CD4-positive, alpha-beta T cell treated with Interleukin-10 for 1 hour (primary cell): ENCODE results near the gene TLE3.
A peak's percentile ranks its signal among the peaks of the same experiment; 100 is the strongest.

ENCODE experiments used
- DNase-seq: peaks from one replicate; pipeline ENCODE4 v3.0.0-alpha.2; 2020

The TLE3 gene

GRCh38 chr15:70098461-70099166 lies 897 bp upstream of the TLE3 start:
- DNase-seq: peak; percentile 48

GRCh38 chr15:70098153-70098460 lies 390 bp upstream of the TLE3 start:
- DNase-seq: no peak

DNA sequence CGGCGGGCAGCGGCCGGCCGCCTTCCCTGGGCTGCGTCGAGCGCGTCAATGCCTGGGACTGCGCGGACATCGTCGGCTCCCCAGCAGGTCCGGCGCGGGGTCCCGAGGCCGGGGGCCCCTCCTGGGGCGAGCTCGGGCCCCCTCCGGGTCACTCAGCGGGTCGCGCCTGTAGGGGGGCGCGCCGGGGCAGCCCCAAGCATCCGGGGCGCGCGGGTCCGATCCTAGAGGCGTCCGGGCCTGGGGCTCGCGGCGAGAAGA lies 725 bp downstream of the TLE3 start:
- no peak for DNase-seq

DNA sequence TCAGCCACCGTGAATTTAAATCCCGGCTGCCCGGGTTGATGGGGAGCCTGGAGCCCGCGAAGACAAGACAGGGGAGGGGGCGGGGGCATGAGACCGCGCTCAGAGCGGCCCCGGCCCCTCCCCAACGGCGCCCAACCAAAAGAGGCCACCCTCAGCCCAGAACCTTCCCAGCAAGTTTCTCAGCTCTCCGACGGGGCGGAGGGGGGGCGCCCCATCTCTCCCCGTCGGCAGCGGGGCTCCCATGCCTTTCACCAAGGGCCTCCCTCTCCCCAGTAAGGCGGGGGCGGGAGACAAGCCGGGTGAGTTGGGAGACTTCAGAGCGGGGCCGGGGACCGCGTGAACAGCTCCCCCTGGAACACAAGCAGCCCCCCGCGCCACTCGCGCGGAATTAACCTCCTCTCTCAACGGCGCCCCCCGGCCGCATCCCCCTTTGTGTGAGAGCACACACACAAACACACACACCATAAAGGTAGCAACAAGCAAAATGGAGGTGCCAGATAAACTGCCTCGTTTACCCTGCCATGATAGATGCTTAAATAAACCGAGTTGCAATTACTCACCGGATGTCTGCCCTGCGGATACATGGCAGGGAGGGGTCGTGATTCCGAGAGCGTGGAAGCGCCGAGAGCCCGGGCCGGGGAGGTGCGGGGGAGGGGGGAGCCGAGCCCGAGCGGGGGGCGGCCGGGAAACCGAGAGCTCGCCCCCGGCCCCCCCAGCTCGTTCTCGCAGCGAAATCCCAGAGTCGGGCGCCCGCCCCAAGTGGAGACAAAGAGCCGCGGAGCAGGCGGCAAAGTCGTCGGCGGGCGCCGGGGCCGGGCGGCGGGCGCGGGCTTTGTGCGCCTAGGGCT lies 1.3 kb downstream of the TLE3 start:
- peak; percentile 57 for DNase-seq

DNA sequence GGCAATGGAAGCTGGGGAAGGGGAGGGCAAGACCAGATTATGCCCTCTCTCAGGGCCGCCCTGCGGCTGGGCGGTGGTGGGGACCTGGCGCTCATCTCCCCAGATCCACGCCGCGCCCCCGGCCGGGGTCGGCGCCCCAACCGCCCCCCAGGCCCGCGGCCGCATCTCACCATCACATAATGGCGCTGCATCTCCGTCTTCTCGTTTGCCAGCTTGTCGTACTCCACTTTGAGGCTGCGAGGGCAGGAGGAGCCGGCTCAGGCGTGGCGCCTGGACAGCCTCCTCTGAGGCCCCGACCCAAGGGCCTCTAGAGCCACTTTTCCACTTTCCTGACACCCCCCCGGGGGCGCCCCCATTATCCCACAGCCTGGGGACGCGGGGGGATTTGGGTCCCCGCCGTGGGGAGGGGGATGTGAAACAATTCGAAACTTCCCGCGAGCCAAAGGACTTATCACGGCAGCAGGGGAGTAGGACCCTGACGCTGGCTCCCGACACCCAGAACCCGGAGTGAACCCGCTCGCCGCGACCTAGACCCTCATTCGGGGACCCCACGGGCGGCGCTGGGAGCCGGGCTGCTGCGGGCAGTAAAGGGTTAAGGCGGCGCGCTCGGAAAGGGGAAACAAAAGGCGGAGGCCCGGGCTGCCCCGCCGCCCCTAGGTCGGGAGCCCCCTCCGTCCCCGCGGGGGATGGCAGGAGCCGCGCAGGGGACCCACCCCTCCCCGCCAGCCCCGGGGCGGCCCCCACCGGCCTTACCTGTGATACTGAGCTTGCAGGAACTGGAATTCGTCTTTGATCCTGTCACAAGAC lies 2.1 kb downstream of the TLE3 start:
- DNase-seq: no peak

DNA sequence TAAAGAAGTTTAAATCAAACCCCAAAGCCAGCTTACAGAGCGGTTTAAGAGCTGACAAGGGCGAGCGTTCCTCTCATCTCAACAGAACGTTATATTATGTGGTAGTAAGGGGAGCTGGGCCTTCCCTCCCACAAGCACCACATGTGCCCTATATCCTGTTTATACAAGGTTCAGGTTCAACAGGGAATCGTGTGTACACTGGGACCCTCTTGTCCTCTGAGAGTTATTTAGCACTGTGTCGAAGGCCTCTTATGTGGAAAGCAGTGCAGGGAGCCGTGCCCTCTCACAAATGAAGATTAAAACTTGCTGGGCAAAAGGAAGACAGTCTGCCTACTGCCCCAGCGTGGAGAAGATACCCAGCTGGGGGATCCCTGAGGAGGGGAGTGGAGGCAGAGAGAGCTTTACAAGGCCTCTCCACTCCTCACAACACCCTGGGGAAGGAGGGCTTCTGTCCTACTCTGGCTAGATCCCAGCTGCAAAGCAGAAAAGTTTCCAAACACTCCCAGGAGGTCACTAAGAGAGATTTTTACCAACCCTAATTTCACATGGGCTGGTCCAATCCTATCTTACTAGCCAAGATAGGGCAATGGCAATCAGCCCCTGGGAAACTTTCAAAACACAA lies 2.9 kb downstream of the TLE3 start:
- no peak for DNase-seq

DNA sequence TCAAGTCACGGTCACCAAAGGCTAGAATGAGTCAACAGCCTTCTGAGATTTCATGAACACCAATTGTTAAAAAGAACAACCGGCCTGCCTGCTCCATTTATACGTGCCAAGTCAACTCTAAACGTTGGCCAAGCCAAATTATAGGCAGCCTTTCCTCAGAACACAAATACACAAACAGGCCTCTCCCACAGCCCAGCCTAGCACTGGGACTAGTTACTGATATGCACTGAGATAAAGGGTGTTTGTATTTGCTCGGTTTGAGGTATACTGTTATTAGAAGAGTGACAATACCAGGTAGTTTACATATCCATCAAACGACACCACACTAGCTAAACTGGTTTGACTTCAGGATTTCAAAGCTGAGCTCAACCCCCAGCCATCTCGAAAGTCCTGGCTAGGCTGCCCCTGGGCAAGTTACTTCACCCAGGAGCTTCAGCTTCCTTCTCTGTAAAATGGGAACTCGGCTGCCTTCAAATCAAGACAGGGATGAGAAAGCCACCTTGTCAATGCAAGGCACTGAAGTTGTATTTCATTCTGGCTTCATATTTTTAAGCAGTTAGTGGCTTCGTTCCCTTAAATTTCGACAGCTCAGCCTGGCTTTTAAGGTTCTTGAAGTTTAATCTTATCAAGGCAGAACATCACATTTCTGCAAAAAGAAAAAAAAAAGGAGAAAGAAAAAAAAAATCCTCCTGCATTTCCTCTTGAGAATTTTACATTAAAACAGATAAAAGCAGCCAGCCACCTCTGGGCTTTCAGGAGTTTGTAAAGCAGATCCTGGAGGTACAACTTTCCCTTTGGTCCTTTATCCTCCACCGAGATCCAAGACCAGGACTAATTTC lies 4.0 kb downstream of the TLE3 start:
- DNase-seq: no peak

DNA sequence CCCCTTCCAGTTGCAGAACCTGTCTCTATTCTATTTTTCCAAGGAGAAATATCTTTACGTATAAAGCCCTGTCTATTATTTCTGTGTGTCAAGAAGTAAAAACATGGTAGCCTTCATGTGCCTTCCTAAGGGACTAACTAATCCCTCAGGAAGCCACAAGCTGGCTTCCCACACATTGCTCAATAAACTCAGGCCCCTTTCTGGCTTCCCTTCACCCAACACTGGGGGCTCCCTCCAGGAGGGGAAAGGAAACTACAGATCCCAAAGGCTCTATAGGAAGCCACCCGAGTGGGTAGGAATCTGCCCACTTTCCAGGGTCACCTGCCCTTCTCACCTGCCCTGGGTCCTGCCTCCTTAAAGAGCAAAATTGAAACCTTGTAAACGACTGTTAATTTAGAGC lies 4.6 kb downstream of the TLE3 start:
- DNase-seq: no peak

- no peak for DNase-seq
Measured at GRCh38 chr15:70092464-70093027, 5.2 kb downstream of the TLE3 start.

DNA sequence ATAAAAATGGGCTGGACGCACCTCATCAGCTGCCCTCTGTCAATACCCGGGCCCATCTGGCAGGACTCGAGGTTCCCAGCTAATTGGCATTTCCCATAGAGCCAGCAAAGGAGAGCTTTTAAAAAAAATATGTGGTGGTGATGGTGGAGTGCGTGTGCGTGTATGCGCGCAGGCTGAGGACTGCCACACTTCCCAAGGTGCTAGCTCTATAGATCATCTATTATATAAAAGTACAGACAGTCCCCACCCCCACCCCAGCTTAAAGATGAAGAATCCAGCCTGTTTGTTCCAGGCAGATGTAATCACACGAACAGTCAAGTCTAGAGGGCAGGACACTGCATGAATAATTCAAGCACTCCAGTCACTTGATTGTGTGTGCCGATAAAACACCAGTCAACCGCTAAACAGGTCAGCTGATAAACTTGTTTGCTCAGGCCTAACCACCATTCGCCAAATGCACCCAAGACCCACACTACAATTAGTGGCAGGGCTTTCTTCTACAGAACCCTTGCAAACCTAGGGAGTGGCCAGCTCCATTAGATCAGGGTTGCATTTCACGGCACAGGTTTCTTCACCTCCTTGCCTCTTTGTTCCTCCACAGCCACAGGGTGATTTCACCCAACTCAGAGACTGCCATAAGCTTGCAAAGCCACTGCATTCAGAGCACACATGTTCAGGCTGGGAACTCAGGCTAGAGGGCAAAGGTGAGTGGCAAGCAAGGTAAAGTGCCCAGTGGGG lies 5.8 kb downstream of the TLE3 start:
- peak; percentile 35 for DNase-seq

GRCh38 chr15:70090436-70091296 lies 7.1 kb downstream of the TLE3 start:
- DNase-seq: no peak

DNA sequence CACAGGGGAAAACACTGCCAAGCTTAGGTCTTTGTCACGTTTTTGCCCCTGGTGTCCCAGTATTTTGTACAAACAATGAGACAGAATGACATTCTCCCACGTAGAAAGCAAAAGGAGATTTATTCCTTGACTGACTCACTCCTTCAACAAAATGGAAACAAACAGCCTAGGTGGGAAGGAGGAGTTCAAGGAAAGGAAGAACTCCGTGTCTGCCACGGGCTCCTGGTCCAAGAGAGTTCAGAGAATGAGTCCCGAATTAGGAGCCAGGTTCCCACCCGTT lies 8.1 kb downstream of the TLE3 start:
- no peak for DNase-seq

DNA sequence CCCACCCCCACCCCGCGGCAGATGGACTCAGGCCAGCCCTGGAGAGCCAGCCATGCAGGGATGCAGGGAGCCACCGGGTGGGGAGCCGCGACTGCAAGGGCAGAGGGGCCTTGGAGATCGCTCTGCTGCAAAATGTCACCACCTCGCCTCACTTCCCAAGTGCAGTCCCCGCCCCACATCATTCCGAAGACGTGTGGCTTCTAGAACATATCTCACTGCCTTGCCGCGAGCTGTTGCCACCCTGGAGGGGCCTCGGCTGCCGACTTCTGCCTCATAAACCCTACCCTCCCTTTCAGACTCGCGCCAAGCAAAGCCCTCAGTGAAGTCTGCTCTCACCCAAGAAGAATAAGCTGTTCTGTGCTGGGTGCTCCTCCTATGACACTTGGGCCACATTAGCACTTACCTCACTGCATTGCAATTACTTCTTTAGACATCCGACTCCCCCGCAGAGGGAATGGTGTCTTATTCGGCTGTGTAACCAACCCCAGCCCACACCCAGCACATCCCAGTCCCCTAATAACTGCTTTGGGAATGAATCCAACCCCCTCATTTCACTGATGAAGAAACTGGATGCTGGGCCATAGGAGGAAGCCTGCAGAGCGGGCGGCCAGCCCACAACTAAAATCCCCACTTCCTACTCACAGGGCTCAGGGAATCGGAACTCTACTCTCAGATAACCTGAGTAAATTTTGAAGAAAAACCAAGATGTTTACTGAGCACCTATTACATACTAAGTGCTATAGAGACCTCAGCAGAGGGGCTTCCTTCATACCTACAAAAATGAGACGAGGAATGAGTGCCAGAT lies 8.6 kb downstream of the TLE3 start:
- DNase-seq: no peak

GRCh38 chr15:70088455-70088854 lies 9.3 kb downstream of the TLE3 start:
- DNase-seq: no peak

GRCh38 chr15:70087708-70088352 lies 9.9 kb downstream of the TLE3 start:
- no peak for DNase-seq

DNA sequence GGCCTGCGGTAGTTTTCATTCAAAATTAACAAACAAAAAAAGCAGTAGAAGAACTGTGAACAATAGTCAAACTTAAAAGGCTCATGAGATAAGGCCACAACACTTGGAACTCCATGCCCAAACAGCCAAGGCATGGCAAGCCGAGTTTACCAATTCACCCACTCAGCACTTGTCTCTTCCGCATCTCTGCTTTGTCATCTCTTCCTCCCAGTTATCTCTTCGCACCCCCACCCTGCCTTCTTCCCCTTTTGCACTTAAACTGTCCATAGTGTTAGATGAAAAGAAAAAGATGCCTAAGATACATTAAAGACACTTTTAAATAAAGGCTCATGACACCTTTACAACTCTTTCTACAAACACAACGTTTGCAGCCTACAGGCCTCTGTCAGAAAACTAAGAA lies 11.1 kb downstream of the TLE3 start:
- no peak for DNase-seq

- DNase-seq: no peak
Measured at GRCh38 chr15:70084461-70084860, 13.3 kb downstream of the TLE3 start.

DNA sequence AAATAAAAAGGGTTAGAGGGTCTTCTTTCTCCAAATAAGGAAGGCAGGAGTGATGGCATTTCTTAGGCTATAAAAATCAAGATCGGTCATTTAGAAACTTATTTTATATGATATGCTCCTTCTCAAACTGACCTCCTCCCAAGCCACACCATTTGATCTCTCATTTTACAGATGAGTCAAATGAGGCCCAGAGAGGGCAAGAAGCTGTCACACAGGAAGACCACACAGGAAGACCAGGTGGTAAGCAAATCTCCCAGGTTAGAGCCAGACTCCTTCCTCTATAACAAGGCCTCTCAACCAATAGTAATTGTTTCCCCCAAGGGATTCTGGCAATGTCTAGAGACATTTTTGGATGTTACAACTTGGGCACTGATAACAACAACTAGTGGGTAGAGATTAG lies 13.8 kb downstream of the TLE3 start:
- DNase-seq: peak; percentile 32

DNA sequence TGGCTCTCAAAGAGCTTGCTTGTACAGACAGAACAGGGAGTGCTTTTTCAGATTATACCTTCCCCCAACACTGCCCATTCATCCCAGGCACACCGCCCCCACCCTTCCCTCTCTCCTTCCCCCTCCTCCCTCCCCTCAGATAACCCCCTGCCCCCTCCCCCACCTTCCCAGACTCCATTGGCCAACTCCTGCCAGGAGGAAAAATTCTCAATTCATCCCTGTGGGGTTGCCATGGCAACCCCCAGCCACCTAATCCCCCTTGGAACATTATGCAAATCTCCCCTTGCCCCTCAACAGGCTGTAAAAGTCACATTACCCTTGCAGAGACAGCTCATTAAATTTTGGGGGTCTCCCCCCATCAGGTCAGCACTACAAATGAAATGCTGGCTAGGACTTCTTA lies 14.3 kb downstream of the TLE3 start:
- no peak for DNase-seq
